Fibroblast of lung (primary cell): ENCODE results near the gene TOMM40. TPM values are rescaled to one million over a fixed set of nuclear protein-coding genes. Genes with fewer than 3 reads are reported as not detected.
A peak's percentile ranks its signal among the peaks of the same experiment; 100 is the strongest.

Source experiments
- DNase-seq, 2 donors: peaks; one replicate each; pipeline versions ENCODE4 v3.0.0 to v3.0.0-alpha.2; 2010; ENCODE audit warnings: low read depth in 2 of 2
- H2AFZ ChIP-seq: 2 replicates; pipeline ENCODE4 v1.5.1; 2012; ENCODE audit warnings: low read length, control low read depth, inconsistent platforms
- H3K27ac ChIP-seq: 2 replicates; pipeline ENCODE4 v1.5.1; 2011; ENCODE audit warnings: low read length, control low read depth; ENCODE audit not compliant: insufficient read depth
- H3K27me3 ChIP-seq: 2 replicates; pipeline ENCODE4 v1.5.1; 2011; ENCODE audit warnings: mild to moderate bottlenecking, low read length; ENCODE audit not compliant: control insufficient read depth, insufficient read depth
- H3K36me3 ChIP-seq: 2 replicates; pipeline ENCODE4 v1.5.1; 2011; ENCODE audit warnings: low read length; ENCODE audit not compliant: control insufficient read depth, insufficient read depth
- H3K4me1 ChIP-seq: 2 replicates; pipeline ENCODE4 v1.5.1; 2011; ENCODE audit warnings: low read length; ENCODE audit not compliant: control insufficient read depth, insufficient read depth; ENCODE audit errors: extremely low read depth
- H3K4me2 ChIP-seq: 2 replicates; pipeline ENCODE4 v1.5.1; 2011; ENCODE audit warnings: low read length, control low read depth; ENCODE audit not compliant: insufficient read depth; ENCODE audit errors: extremely low read depth
- H3K4me3 ChIP-seq, 4 experiments: fragments of 200-600 bp in 1 of 4; sonication (generic) in 1 of 4; replicated peaks in 1 of 4; 2 replicates each; pipeline ENCODE4 v1.5.1; 2011 to 2016; ENCODE audit warnings: low read length in 4 of 4, low read depth in 3 of 4, mild to moderate bottlenecking in 3 of 4, control low read depth in 2 of 4, inconsistent platforms in 1 of 4, mixed read lengths in 1 of 4; ENCODE audit not compliant: insufficient read depth in 1 of 4; ENCODE audit errors: control extremely low read depth in 1 of 4
- H3K79me2 ChIP-seq: 2 replicates; pipeline ENCODE4 v1.5.1; 2012; ENCODE audit warnings: mild to moderate bottlenecking, low read length, inconsistent platforms; ENCODE audit not compliant: control insufficient read depth, insufficient read depth
- H3K9ac ChIP-seq: 2 replicates; pipeline ENCODE4 v1.5.1; 2011; ENCODE audit warnings: mild to moderate bottlenecking, low read length, control low read depth; ENCODE audit not compliant: insufficient read depth
- H3K9me3 ChIP-seq: 2 replicates; pipeline ENCODE4 v1.5.1; 2012; ENCODE audit warnings: low read depth, low read length; ENCODE audit not compliant: control insufficient read depth, insufficient read depth
- H4K20me1 ChIP-seq: 2 replicates; pipeline ENCODE4 v1.5.1; 2011; ENCODE audit warnings: low read length; ENCODE audit not compliant: control insufficient read depth, insufficient read depth; ENCODE audit errors: extremely low read depth
- CTCF ChIP-seq, 2 donors: IDR thresholded peaks in 1 of 2; conservative IDR thresholded peaks in 1 of 2; 1 replicate in 1 of 2; 2 replicates in 1 of 2; pipeline ENCODE4 v1.5.1; 2011 to 2012; ENCODE audit warnings: low read length in 2 of 2, control low read depth in 1 of 2, inconsistent platforms in 1 of 2, low read depth in 1 of 2, mild to moderate bottlenecking in 1 of 2
- EZH2 ChIP-seq: IDR thresholded peaks from 2 replicates; pipeline ENCODE4 v1.5.1; 2012; ENCODE audit warnings: low read length, control low read depth, mild to moderate bottlenecking; ENCODE audit errors: missing control alignments
- polyA plus RNA-seq, 2 donors: library from polyadenylated mRNA; depleted of rRNA in 1 of 2; stranded (reverse) in 1 of 2; unstranded in 1 of 2; fragments of >200 nt; gene quantifications; 2 replicates each; pipeline ENCODE4 v1.2.1, GENCODE V29; 2011 to 2012; ENCODE audit warnings: missing spikeins in 1 of 2
- total RNA-seq: library from RNA; depleted of rRNA; stranded (reverse); fragments of >200 nt; gene quantifications from 2 replicates; pipeline ENCODE4 v1.2.1, GENCODE V29; 2014

The TOMM40 gene
- total and polyA plus RNA-seq, 2 donors (not counting 1 experiment from before 2014, with no cell fraction given): 21.8 to 32.1 TPM

GRCh38 chr19:44900328-44901244 is 9.5 kb downstream of the TOMM40 start:
- no peak for DNase-seq
- no peak overlapping the region for H3K9ac ChIP-seq
- H3K27ac ChIP-seq: no peak overlapping the region
- H3K27me3 ChIP-seq: peaks cover 3% of the 10 kb centered on the region
- no peak overlapping the region for H2AFZ ChIP-seq
- no peak overlapping the region for H3K4me3 ChIP-seq
- H3K4me2 ChIP-seq: no peak overlapping the region
- H4K20me1 ChIP-seq: no peaks in the 10 kb centered on the region
- H3K9me3 ChIP-seq: no peaks in the 10 kb centered on the region
- TF ChIP-seq CTCF (conservative IDR thresholded peaks at IDR 0.05 in 1 of 2, IDR thresholded peaks at IDR 0.05 in 1 of 2; ENCODE audit: low read depth in 1 of 2, low read length in 2 of 2) (no peak), EZH2 (no peak)
- peaks cover 19% of the 10 kb centered on the region for H3K36me3 ChIP-seq
- H3K4me1 ChIP-seq: no peaks in the 10 kb centered on the region
- H3K79me2 ChIP-seq: peaks cover 3% of the 10 kb centered on the region

DNA sequence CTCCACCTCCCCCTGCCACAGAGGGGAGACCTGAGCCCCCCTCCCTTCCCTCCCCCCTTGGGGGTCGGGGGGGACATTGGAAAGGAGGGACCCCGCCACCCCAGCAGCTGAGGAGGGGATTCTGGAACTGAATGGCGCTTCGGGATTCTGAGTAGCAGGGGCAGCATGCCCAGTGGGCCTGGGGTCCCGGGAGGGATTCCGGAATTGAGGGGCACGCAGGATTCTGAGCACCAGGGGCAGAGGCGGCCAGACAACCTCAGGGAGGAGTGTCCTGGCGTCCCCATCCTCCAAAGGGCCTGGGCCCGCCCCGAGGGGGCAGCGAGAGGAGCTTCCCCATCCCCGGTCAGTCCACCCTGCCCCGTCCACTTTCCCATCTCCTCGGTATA is 12.2 kb downstream of the TOMM40 start:
- peaks cover 9% of the 10 kb centered on the region for H3K27me3 ChIP-seq
- H3K4me1 ChIP-seq: no peaks in the 10 kb centered on the region
- H3K9ac ChIP-seq: no peak overlapping the region
- H3K27ac ChIP-seq: no peak overlapping the region
- no peaks in the 10 kb centered on the region for H3K79me2 ChIP-seq
- no peak overlapping the region for H2AFZ ChIP-seq
- no peak overlapping the region for H3K4me3 ChIP-seq
- TF ChIP-seq EZH2: no peak
- TF ChIP-seq CTCF (conservative IDR thresholded peaks at IDR 0.05 in 1 of 2, IDR thresholded peaks at IDR 0.05 in 1 of 2; ENCODE audit: low read depth in 1 of 2, low read length in 2 of 2): no peak
- no peak for DNase-seq
- no peaks in the 10 kb centered on the region for H3K9me3 ChIP-seq
- H4K20me1 ChIP-seq: no peaks in the 10 kb centered on the region
- H3K36me3 ChIP-seq: peaks cover 9% of the 10 kb centered on the region
- H3K4me2 ChIP-seq: no peak overlapping the region

DNA sequence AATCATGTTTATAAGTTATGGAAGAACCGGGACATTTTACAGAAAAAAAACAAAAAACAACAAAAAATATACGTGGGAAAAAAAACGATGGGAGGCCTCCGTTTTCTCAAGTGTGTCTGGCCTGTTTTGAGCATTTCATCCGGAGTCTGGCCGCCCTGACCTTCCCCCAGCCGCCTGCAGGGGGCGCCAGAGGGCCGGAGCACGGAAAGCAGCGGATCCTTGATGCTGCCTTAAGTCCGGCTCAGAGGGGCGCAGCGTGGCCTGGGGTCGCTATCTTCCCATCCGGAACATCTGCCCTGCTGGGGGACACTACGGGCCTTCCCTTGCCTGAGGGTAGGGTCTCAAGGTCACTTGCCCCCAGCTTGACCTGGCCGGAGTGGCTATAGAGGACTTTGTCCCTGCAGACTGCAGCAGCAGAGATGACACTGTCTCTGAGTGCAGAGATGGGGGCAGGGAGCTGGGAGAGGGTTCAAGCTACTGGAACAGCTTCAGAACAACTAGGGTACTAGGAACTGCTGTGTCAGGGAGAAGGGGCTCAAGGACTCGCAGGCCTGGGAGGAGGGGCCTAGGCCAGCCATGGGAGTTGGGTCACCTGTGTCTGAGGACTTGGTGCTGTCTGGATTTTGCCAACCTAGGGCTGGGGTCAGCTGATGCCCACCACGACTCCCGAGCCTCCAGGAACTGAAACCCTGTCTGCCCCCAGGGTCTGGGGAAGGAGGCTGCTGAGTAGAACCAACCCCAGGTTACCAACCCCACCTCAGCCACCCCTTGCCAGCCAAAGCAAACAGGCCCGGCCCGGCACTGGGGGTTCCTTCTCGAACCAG is 12.8 kb downstream of the TOMM40 start:
- TF ChIP-seq CTCF (conservative IDR thresholded peaks at IDR 0.05 in 1 of 2, IDR thresholded peaks at IDR 0.05 in 1 of 2; ENCODE audit: low read depth in 1 of 2, low read length in 2 of 2): peak; percentile 95 to 96
- no peak for TF ChIP-seq EZH2
- peaks cover 9% of the 10 kb centered on the region for H3K27me3 ChIP-seq
- DNase-seq: peak; percentile 36 to 70
- no peak overlapping the region for H2AFZ ChIP-seq
- no peaks in the 10 kb centered on the region for H4K20me1 ChIP-seq
- H3K36me3 ChIP-seq: peaks cover 8% of the 10 kb centered on the region
- H3K27ac ChIP-seq: no peak overlapping the region
- H3K4me2 ChIP-seq: no peak overlapping the region
- H3K79me2 ChIP-seq: no peaks in the 10 kb centered on the region
- H3K4me3 ChIP-seq: no peak overlapping the region
- H3K9me3 ChIP-seq: no peaks in the 10 kb centered on the region
- no peaks in the 10 kb centered on the region for H3K4me1 ChIP-seq
- H3K9ac ChIP-seq: no peak overlapping the region
